H1 (cell line): Measurements from ENCODE around the gene AUH. TPM values are rescaled to one million over a fixed set of nuclear protein-coding genes. Genes with fewer than 3 reads are reported as not detected.

ENCODE experiments used
- CTCF ChIA-PET: fragments of 300-600 bp; sonication (Branson Sonifier 250); formaldehyde crosslinking; loops from one replicate; lab custom pipeline; 2021; ENCODE audit not compliant: partially characterized antibody; lab: Charles Lee
- POLR2A ChIA-PET: fragments of 300-600 bp; sonication (Branson Sonifier 250); formaldehyde crosslinking; loops from one replicate; lab custom pipeline; 2021; ENCODE audit warnings: inconsistent platforms; ENCODE audit not compliant: partially characterized antibody; lab: Charles Lee
- DNase-seq, 2 experiments: peaks; one replicate each; pipeline versions ENCODE4 v3.0.0 to v3.0.0-alpha.2; 2010 to 2022; ENCODE audit warnings: low spot score in 2 of 2, low read depth in 1 of 2, mixed read lengths in 1 of 2
- FAIRE-seq: peaks from 2 replicates; lab custom pipeline; 2011; peaks lifted over from hg19 to GRCh38; lab: Jason Lieb, UNC
- H2AFZ ChIP-seq: 2 replicates; pipeline ENCODE4 v1.8.1; 2012; ENCODE audit warnings: low read length, inconsistent platforms
- H2AK5ac ChIP-seq: 2 replicates; pipeline ENCODE4 v1.6.1; 2013; ENCODE audit warnings: low read depth, low read length
- H2BK120ac ChIP-seq: replicated peaks from 2 replicates; pipeline ENCODE3; 2013; ENCODE audit warnings: low read depth, low read length, inconsistent platforms
- H2BK12ac ChIP-seq: 2 replicates; pipeline ENCODE4 v1.6.1; 2013; ENCODE audit warnings: low read depth, low read length
- H2BK15ac ChIP-seq: 2 replicates; pipeline ENCODE4 v1.6.1; 2013; ENCODE audit warnings: low read length
- H2BK20ac ChIP-seq: 2 replicates; pipeline ENCODE4 v1.6.1; 2013; ENCODE audit warnings: low read length
- H2BK5ac ChIP-seq: 2 replicates; pipeline ENCODE4 v1.6.1; 2013; ENCODE audit warnings: low read depth, low read length
- H3K14ac ChIP-seq: 2 replicates; pipeline ENCODE4 v1.6.1; 2013; ENCODE audit warnings: inconsistent platforms; ENCODE audit not compliant: insufficient read length
- H3K18ac ChIP-seq: 2 replicates; pipeline ENCODE4 v1.6.1; 2013; ENCODE audit warnings: low read length; ENCODE audit errors: extremely low read depth
- H3K23ac ChIP-seq: 2 replicates; pipeline ENCODE4 v1.6.1; 2013; ENCODE audit warnings: inconsistent platforms; ENCODE audit not compliant: insufficient read length
- H3K23me2 ChIP-seq: 2 replicates; pipeline ENCODE4 v1.6.1; 2013; ENCODE audit warnings: low read depth, low read length
- H3K27ac ChIP-seq: 2 replicates; pipeline ENCODE4 v1.6.1; 2011; ENCODE audit warnings: low read depth, low read length, inconsistent platforms
- H3K27me3 ChIP-seq, 4 experiments: replicated peaks in 1 of 4; 1 replicate in 1 of 4; 2 replicates in 3 of 4; pipeline versions ENCODE4 v1.6.1 to v1.8.1; 2011 to 2013; ENCODE audit warnings: low read length in 3 of 4, mild to moderate bottlenecking in 3 of 4, inconsistent platforms in 2 of 4, mixed read lengths in 2 of 4, moderate library complexity in 1 of 4; ENCODE audit not compliant: control insufficient read depth in 3 of 4, insufficient read depth in 3 of 4; ENCODE audit errors: extremely low read depth in 1 of 4
- H3K36me3 ChIP-seq, 4 experiments: 2 replicates each; pipeline versions ENCODE4 v1.6.1 to v1.8.1; 2011 to 2013; ENCODE audit warnings: mild to moderate bottlenecking in 4 of 4, low read length in 3 of 4, moderate library complexity in 2 of 4, control low read depth in 1 of 4, inconsistent platforms in 1 of 4; ENCODE audit not compliant: insufficient read depth in 4 of 4, control insufficient read depth in 2 of 4
- H3K4ac ChIP-seq: replicated peaks from 2 replicates; pipeline ENCODE3; 2013; ENCODE audit warnings: low read length, low read depth, mixed read lengths, inconsistent platforms; ENCODE audit not compliant: insufficient read length
- H3K4me1 ChIP-seq, 4 experiments: replicated peaks in 1 of 4; 1 replicate in 1 of 4; 2 replicates in 3 of 4; pipeline versions ENCODE4 v1.6.1 to v1.8.1; 2011 to 2013; ENCODE audit warnings: low read length in 3 of 4, inconsistent platforms in 2 of 4, mixed read lengths in 1 of 4; ENCODE audit not compliant: insufficient read depth in 4 of 4, control insufficient read depth in 3 of 4
- H3K4me2 ChIP-seq, 2 experiments: 2 replicates each; pipeline versions ENCODE4 v1.6.1 to v1.8.1; 2011 to 2013; ENCODE audit warnings: low read depth in 2 of 2, low read length in 2 of 2, control low read depth in 1 of 2, inconsistent platforms in 1 of 2, mild to moderate bottlenecking in 1 of 2; ENCODE audit not compliant: insufficient read depth in 1 of 2
- H3K4me3 ChIP-seq, 4 experiments: fragments of 200-600, 300-600 bp in 1 of 4; sonication (generic), shearing (Covaris generic), sonication (Bioruptor Twin) in 1 of 4; 2 replicates each; pipeline versions ENCODE4 v1.5.1 to v1.8.1; 2011 to 2016; ENCODE audit warnings: low read length in 4 of 4, low read depth in 3 of 4, control low read depth in 2 of 4, inconsistent platforms in 2 of 4, mild to moderate bottlenecking in 2 of 4, mixed read lengths in 1 of 4, moderate library complexity in 1 of 4; ENCODE audit not compliant: insufficient read depth in 2 of 4; ENCODE audit errors: extremely low read depth in 1 of 4
- H3K56ac ChIP-seq: replicated peaks from 2 replicates; pipeline ENCODE3; 2013; ENCODE audit warnings: low read depth, mild to moderate bottlenecking, mixed read lengths, low read length, inconsistent platforms; ENCODE audit not compliant: insufficient read length
- H3K79me1 ChIP-seq: 2 replicates; pipeline ENCODE4 v1.6.1; 2013; ENCODE audit warnings: low read depth, low read length, control low read depth
- H3K79me2 ChIP-seq, 2 experiments: 2 replicates each; pipeline versions ENCODE4 v1.6.1 to v1.8.1; 2012 to 2013; ENCODE audit warnings: low read length in 2 of 2, mild to moderate bottlenecking in 2 of 2, inconsistent platforms in 1 of 2; ENCODE audit not compliant: insufficient read depth in 2 of 2, control insufficient read depth in 1 of 2
- H3K9ac ChIP-seq, 4 experiments: replicated peaks in 1 of 4; 1 replicate in 1 of 4; 2 replicates in 3 of 4; pipeline versions ENCODE4 v1.6.1 to v1.8.1; 2011 to 2013; ENCODE audit warnings: low read depth in 3 of 4, low read length in 3 of 4, control low read depth in 2 of 4, mild to moderate bottlenecking in 2 of 4, moderate library complexity in 2 of 4, inconsistent platforms in 1 of 4; ENCODE audit errors: extremely low read depth in 1 of 4
- H3K9me3 ChIP-seq, 2 experiments: 2 replicates each; pipeline versions ENCODE4 v1.6.1 to v1.8.1; 2012 to 2013; ENCODE audit warnings: mild to moderate bottlenecking in 2 of 2, moderate library complexity in 2 of 2, control low read depth in 1 of 2, inconsistent platforms in 1 of 2, low read depth in 1 of 2, low read length in 1 of 2, mixed read lengths in 1 of 2; ENCODE audit not compliant: insufficient read depth in 2 of 2
- H4K20me1 ChIP-seq, 2 experiments: replicated peaks in 1 of 2; 2 replicates each; pipeline versions ENCODE3 to v1.8.1; 2011 to 2013; ENCODE audit warnings: inconsistent platforms in 2 of 2, low read length in 2 of 2, mild to moderate bottlenecking in 1 of 2; ENCODE audit not compliant: insufficient read depth in 2 of 2, control insufficient read depth in 1 of 2
- H4K5ac ChIP-seq: 2 replicates; pipeline ENCODE4 v1.6.1; 2013; ENCODE audit warnings: low read length, low read depth, mixed read lengths, inconsistent platforms; ENCODE audit not compliant: insufficient read length
- H4K8ac ChIP-seq: 2 replicates; pipeline ENCODE4 v1.8.0; 2013; ENCODE audit warnings: mild to moderate bottlenecking, moderate library complexity, low read length, inconsistent platforms; ENCODE audit not compliant: insufficient read depth; ENCODE audit errors: extremely low read depth
- H4K91ac ChIP-seq: replicated peaks from 2 replicates; pipeline ENCODE3; 2013; ENCODE audit warnings: low read length, mixed read lengths, inconsistent platforms; ENCODE audit not compliant: insufficient read length
- NRF1 ChIP-seq: IDR thresholded peaks from 2 replicates; pipeline ENCODE4 v1.6.1; 2011; ENCODE audit warnings: mild to moderate bottlenecking, low read depth, low read length, improper control_type of control experiment
- RFX5 ChIP-seq: IDR thresholded peaks from 2 replicates; pipeline ENCODE4 v1.6.1; 2011; ENCODE audit warnings: low read depth, low read length, improper control_type of control experiment, borderline replicate concordance
- WGBS, 2 experiments: shearing (Covaris generic) in 1 of 2; methylation state at CpG; one replicate each; pipeline versions ENCODE4 v1.1.6 to v1.1.7; 2013 to 2015; ENCODE audit warnings: low lambda C conversion rate in 2 of 2, mixed read lengths in 2 of 2, inconsistent platforms in 1 of 2, low coverage in 1 of 2, missing lambda C conversion rate in 1 of 2; ENCODE audit not compliant: insufficient replicate concordance in 2 of 2, insufficient coverage in 1 of 2, insufficient read length in 1 of 2; ENCODE audit errors: extremely low coverage in 1 of 2, missing lambda C conversion rate in 1 of 2; 5-methylcytosine and 5-hydroxymethylcytosine counted together
- polyA plus RNA-seq, 7 experiments: library from polyadenylated mRNA; depleted of rRNA in 3 of 7; stranded (reverse) in 5 of 7; unstranded in 2 of 7; fragments of >200 nt in 5 of 7; fragments of 200-250 nt in 2 of 7; gene quantifications; 1 replicate in 5 of 7; 2 replicates in 1 of 7; 4 replicates in 1 of 7; pipeline versions ENCODE4 v1.2.1 to v1.2.3, GENCODE V29; 2011 to 2013; ENCODE audit warnings: missing spikeins in 2 of 7, mixed read lengths in 2 of 7
- total RNA-seq: library from RNA; stranded (reverse); fragmentation: NEBNext Ultra II Directional; extraction: Animal tissue kit (Norgen Biotek cat#: 25700); gene quantifications from 2 replicates; pipeline ENCODE4 v1.2.1, GENCODE V29; 2021

The AUH gene
- total and polyA plus RNA-seq, 2 of the 8 experiments (the other 6 are each of a cell fraction or from before 2014, with no cell fraction given), result 5.8 to 21.9 TPM

- Histone ChIP-seq H3K56ac (no peak overlapping the region), H2BK5ac (no peak overlapping the region), H3K4me2 (no peak overlapping the region), H3K4ac (no peak overlapping the region), H3K4me1 (0 out of 7 replicates have a peak, but pooled peaks cover 0 to under 1% (median 0%) of the 10 kb centered on the region in 4 experiments), H2BK20ac (no peak overlapping the region), H3K23ac (no peak overlapping the region), H3K27ac (no peak overlapping the region), H4K5ac (no peak overlapping the region), H4K20me1 (no peaks in the 10 kb centered on the region), H3K9ac (no peak overlapping the region), H3K14ac (no peak overlapping the region), H2BK15ac (no peak overlapping the region), H3K79me1 (no peaks in the 10 kb centered on the region), H3K36me3 (peaks cover 0 to 3% (median 0%) of the 10 kb centered on the region in 4 experiments; a peak in 2 of 8 replicates), H3K4me3 (no peak overlapping the region), H2BK12ac (no peak overlapping the region), H3K79me2 (no peaks in the 10 kb centered on the region), H3K9me3 (no peaks in the 10 kb centered on the region), H3K23me2 (no peaks in the 10 kb centered on the region), H2AFZ (no peak overlapping the region), H3K27me3 (no peaks in the 10 kb centered on the region), H4K8ac (no peak overlapping the region), H2BK120ac (no peak overlapping the region), H2AK5ac (no peak overlapping the region), H3K18ac (no peak overlapping the region), H4K91ac (no peak overlapping the region)
- no peak for FAIRE-seq
- no peak for DNase-seq
- ChIA-PET CTCF (no interaction called here), POLR2A (interaction anchor here (1.0 to 1.2 kb wide), 2 partner anchors 20 to 38 kb away, joined by 3 read pairs; no protein-coding TSS in a partner anchor)
- WGBS, 2 experiments, result 97% methylated on average over 4 of the region's 4 CpGs; no CpG with 5 or more reads in 1 of the 2 experiments
- no peak for TF ChIP-seq RFX5
- TF ChIP-seq NRF1, result no peak
Observed at GRCh38 chr9:91320299-91320698, 41.4 kb downstream of the AUH start.
